Measurements from ENCODE around the gene GLG1. TPM values are rescaled to one million over a fixed set of nuclear protein-coding genes. Genes with fewer than 3 reads are reported as not detected.

The GLG1 gene
- total RNA-seq, 1 donor from 2014 or later = 153 TPM

DNA sequence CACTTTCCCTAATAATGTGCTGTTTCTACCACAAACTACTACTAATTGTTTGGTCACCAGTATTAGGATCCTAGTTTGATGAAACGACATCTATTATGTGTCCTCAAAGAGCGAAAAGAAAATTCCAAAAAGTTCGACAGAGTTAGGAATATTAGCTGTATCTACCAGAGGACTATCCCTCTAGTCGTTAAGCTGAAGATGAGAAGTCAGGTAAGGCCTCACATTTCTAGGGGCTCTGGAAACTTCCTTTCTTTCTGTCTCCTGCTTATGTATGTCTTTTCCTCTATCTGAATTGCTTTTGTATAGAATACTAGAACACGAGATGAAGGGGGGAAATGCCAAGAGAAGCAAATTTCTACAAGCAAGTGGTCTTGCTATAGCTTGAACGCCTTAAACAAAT, 1.6 kb downstream of the GLG1 start:
- Mint-ChIP-seq H3K4me3 (ENCODE audit: unreplicated experiment) (peak overlapping the region; percentile 96), H3K36me3 (ENCODE audit: low read depth, unreplicated experiment) (peaks cover 10% of the 10 kb centered on the region), H3K4me1 (ENCODE audit: unreplicated experiment) (peaks cover 28% of the 10 kb centered on the region), H3K27ac (ENCODE audit: unreplicated experiment) (no peak overlapping the region), H3K27me3 (ENCODE audit: unreplicated experiment) (peaks cover 5% of the 10 kb centered on the region), H3K9me3 (ENCODE audit: unreplicated experiment) (no peaks in the 10 kb centered on the region)
- DNase-seq (ENCODE audit: low spot score) = no peak
- TF ChIP-seq CTCF (IDR thresholded peaks at IDR 0.05; ENCODE audit: unreplicated experiment) = no peak

- Mint-ChIP-seq H3K9me3 (ENCODE audit: unreplicated experiment) (no peaks in the 10 kb centered on the region), H3K27me3 (ENCODE audit: unreplicated experiment) (peaks cover 5% of the 10 kb centered on the region), H3K4me3 (ENCODE audit: unreplicated experiment) (no peak overlapping the region), H3K36me3 (ENCODE audit: low read depth, unreplicated experiment) (peaks cover 10% of the 10 kb centered on the region), H3K4me1 (ENCODE audit: unreplicated experiment) (peaks cover 28% of the 10 kb centered on the region), H3K27ac (ENCODE audit: unreplicated experiment) (no peak overlapping the region)
- no peak for TF ChIP-seq CTCF (IDR thresholded peaks at IDR 0.05; ENCODE audit: unreplicated experiment)
- no peak for DNase-seq (ENCODE audit: low spot score)
These were observed 3.1 kb downstream of the GLG1 start for GRCh38 chr16:74603848-74604247.

DNA sequence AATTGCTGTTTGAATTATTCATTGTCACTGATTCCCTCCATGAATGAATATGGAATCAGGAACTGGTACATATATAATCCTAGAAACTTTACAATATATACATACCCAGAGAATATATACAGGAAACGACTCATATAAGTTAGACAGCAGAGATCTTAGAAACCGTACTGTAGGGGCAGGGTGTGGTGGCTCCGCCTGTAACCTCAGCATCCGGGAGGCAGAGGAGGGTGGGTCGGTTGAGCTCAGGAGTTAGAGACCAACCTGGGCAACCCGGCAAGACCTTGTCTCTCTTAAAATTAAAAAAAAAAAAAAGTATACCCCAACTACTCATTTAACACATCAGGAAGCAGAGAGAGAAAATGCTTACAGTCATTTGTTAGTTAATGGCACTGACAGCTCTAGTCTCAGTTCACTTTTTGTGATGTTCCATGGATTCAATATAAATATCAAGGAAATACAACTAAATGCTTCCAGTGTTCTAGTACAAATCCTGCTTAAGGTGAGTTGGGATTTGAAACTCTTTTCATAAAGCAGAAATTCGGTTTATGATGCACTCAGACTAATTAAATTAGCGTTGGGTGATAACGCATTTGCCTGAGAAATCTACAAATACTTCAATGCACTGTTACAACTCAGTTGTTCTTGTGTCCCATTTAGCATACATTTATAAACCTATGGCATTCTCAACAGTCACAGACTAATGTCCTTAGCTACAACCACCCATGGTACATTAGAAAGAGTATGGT, 5.6 kb downstream of the GLG1 start:
- peaks cover 6% of the 10 kb centered on the region for H3K36me3 Mint-ChIP-seq (ENCODE audit: low read depth, unreplicated experiment)
- H3K9me3 Mint-ChIP-seq (ENCODE audit: unreplicated experiment) = no peaks in the 10 kb centered on the region
- no peak for TF ChIP-seq CTCF (IDR thresholded peaks at IDR 0.05; ENCODE audit: unreplicated experiment)
- no peak overlapping the region for H3K27ac Mint-ChIP-seq (ENCODE audit: unreplicated experiment)
- H3K4me1 Mint-ChIP-seq (ENCODE audit: unreplicated experiment) = peaks cover 20% of the 10 kb centered on the region
- H3K27me3 Mint-ChIP-seq (ENCODE audit: unreplicated experiment) = peaks cover 5% of the 10 kb centered on the region
- DNase-seq (ENCODE audit: low spot score) = no peak
- H3K4me3 Mint-ChIP-seq (ENCODE audit: unreplicated experiment) = no peak overlapping the region

DNA sequence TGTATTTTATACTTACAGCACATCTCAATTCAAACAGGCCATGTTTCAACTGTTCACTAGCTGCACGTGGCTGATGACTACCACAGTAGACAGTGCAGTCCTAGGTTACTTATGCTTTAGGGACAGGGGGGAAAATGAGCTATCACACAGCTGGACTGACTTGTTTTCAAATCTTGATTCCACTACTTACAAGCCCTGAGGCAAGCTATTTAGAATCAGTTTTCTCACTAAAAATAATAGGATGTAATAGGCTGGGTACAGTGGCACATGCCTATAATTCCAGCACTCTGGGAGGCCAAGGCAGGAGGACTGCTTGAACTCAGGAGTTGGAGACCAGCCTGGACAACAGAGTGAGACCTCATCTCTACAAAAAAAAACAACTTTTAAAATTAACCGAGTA, 10.3 kb downstream of the GLG1 start:
- no peak overlapping the region for H3K4me3 Mint-ChIP-seq (ENCODE audit: unreplicated experiment)

More for the DNA sequence above, 10.3 kb downstream of the GLG1 start:
- peaks cover 1% of the 10 kb centered on the region for H3K27me3 Mint-ChIP-seq (ENCODE audit: unreplicated experiment)
- TF ChIP-seq CTCF (IDR thresholded peaks at IDR 0.05; ENCODE audit: unreplicated experiment) = no peak
- H3K9me3 Mint-ChIP-seq (ENCODE audit: unreplicated experiment) = no peaks in the 10 kb centered on the region
- H3K27ac Mint-ChIP-seq (ENCODE audit: unreplicated experiment) = no peak overlapping the region
- no peak for DNase-seq (ENCODE audit: low spot score)
- H3K4me1 Mint-ChIP-seq (ENCODE audit: unreplicated experiment) = no peaks in the 10 kb centered on the region
- peaks cover 4% of the 10 kb centered on the region for H3K36me3 Mint-ChIP-seq (ENCODE audit: low read depth, unreplicated experiment)
